K562 (cell line): ENCODE data around the gene SNX20. TPM values are rescaled to one million over a fixed set of nuclear protein-coding genes. Genes with fewer than 3 reads are reported as not detected.

Experiments
- ATAC-seq: fragments of 200-7000 bp; cut with Tn5 transposase; 3 replicates; pipeline ENCODE4 v1.9.1; 2020; ENCODE audit warnings: moderate library complexity
- BruUV-seq: library from RNA; stranded (reverse); fragments of 400-500 nt; replicated peaks from 2 replicates; lab custom pipeline; 2021; lab: Mats Ljungman, UMichigan
- CTCF ChIA-PET: fragments of 300-600 bp; formaldehyde crosslinking; extraction: SDS; loops from one replicate; lab custom pipeline; 2021; ENCODE audit warnings: low intra/inter-chr PET ratio; lab: Yijun Ruan, JAX
- POLR2A ChIA-PET: fragments of 300-600, 350-650 bp; sonication (Branson Sonifier 250); formaldehyde crosslinking; extraction: SDS; loops from one replicate; lab custom pipeline; 2021; ENCODE audit warnings: antibody characterized with exemption, inconsistent platforms; lab: Yijun Ruan, JAX
- DNase-seq, 4 experiments: peaks; one replicate each; pipeline versions ENCODE4 v3.0.0 to v3.0.0-alpha.2; 2011 to 2018; ENCODE audit warnings: low spot score in 3 of 4, mixed read lengths in 3 of 4; ENCODE audit errors: extremely low read depth in 1 of 4
- FAIRE-seq: peaks from 2 replicates; lab custom pipeline; 2011; peaks lifted over from hg19 to GRCh38; lab: Jason Lieb, UNC
- H2AFZ ChIP-seq: 2 replicates; pipeline ENCODE4 v1.6.0; 2011; ENCODE audit warnings: low read depth, low read length, control low read depth, inconsistent platforms
- H3K27ac ChIP-seq: fragments of 200-600 bp; 3 replicates; pipeline ENCODE4 v1.8.0; 2011; ENCODE audit warnings: low read depth, mild to moderate bottlenecking, control low read depth, inconsistent platforms, low read length, moderate library complexity, mixed read lengths; ENCODE audit errors: extremely low read depth
- H3K27me3 ChIP-seq, 2 experiments: fragments of 300-600 bp in 1 of 2; 2 replicates in 1 of 2; 3 replicates in 1 of 2; pipeline versions ENCODE4 v1.6.0 to v1.8.0; 2011; ENCODE audit warnings: inconsistent platforms in 2 of 2, low read length in 2 of 2, mild to moderate bottlenecking in 1 of 2, mixed read lengths in 1 of 2, moderate library complexity in 1 of 2; ENCODE audit not compliant: control insufficient read depth in 2 of 2, insufficient read depth in 2 of 2
- H3K36me3 ChIP-seq: fragments of 300-600 bp; 3 replicates; pipeline ENCODE4 v1.8.0; 2011; ENCODE audit warnings: mild to moderate bottlenecking, low read length, inconsistent platforms; ENCODE audit not compliant: control insufficient read depth, insufficient read depth
- H3K4me1 ChIP-seq, 2 experiments: fragments of 200-600 bp in 1 of 2; replicated peaks in 1 of 2; 2 replicates in 1 of 2; 3 replicates in 1 of 2; pipeline versions ENCODE4 v1.5.1 to v1.8.0; 2011; ENCODE audit warnings: inconsistent platforms in 2 of 2, low read length in 2 of 2, mild to moderate bottlenecking in 1 of 2, mixed read lengths in 1 of 2, moderate library complexity in 1 of 2; ENCODE audit not compliant: control insufficient read depth in 2 of 2, insufficient read depth in 2 of 2
- H3K4me2 ChIP-seq: 2 replicates; pipeline ENCODE4 v1.6.1; 2011; ENCODE audit warnings: low read length, control low read depth, inconsistent platforms, mixed read lengths; ENCODE audit not compliant: insufficient read depth
- H3K4me3 ChIP-seq: fragments of 200-600 bp; sonication (generic), shearing (Covaris generic); 2 replicates; pipeline ENCODE4 v1.5.1; 2016; ENCODE audit warnings: control low read depth, inconsistent platforms
- H3K79me2 ChIP-seq: fragments of 200-600 bp; 3 replicates; pipeline ENCODE4 v1.8.0; 2011; ENCODE audit warnings: low read length, inconsistent platforms; ENCODE audit not compliant: control insufficient read depth, insufficient read depth
- H3K9ac ChIP-seq, 2 experiments: 2 replicates each; pipeline versions ENCODE4 v1.6.0 to v1.6.1; 2011; ENCODE audit warnings: low read depth in 2 of 2, low read length in 2 of 2, control low read depth in 1 of 2, inconsistent platforms in 1 of 2, mild to moderate bottlenecking in 1 of 2, mixed read lengths in 1 of 2; ENCODE audit not compliant: insufficient read depth in 1 of 2
- H3K9me1 ChIP-seq: one replicate; pipeline ENCODE4 v1.6.0; 2011; ENCODE audit warnings: inconsistent platforms, mild to moderate bottlenecking, low read length, moderate library complexity; ENCODE audit not compliant: control insufficient read depth, insufficient read depth
- H3K9me3 ChIP-seq: replicated peaks from 2 replicates; pipeline ENCODE4 v1.5.1; 2011; ENCODE audit warnings: low read depth, low read length, inconsistent platforms; ENCODE audit not compliant: control insufficient read depth, insufficient read depth
- H4K20me1 ChIP-seq: replicated peaks from 2 replicates; pipeline ENCODE4 v1.6.1; 2011; ENCODE audit warnings: low read length, inconsistent platforms, mixed read lengths; ENCODE audit not compliant: control insufficient read depth, insufficient read depth
- ARNT ChIP-seq, 2 experiments: fragments of 450-650 bp; IDR thresholded peaks; 2 replicates each; pipeline ENCODE4 v1.6.1; 2016; ENCODE audit warnings: mild to moderate bottlenecking in 1 of 2
- BACH1 ChIP-seq: fragments of 200-800 bp; sonication (Bioruptor generic); IDR thresholded peaks from 2 replicates; pipeline ENCODE4 v1.6.1; 2016; ENCODE audit warnings: missing genetic modification characterization, missing compliant biosample characterization
- HDAC1 ChIP-seq, 2 experiments: fragments of 450-650 bp; IDR thresholded peaks; 2 replicates each; pipeline ENCODE4 v1.6.1; 2016 to 2017; ENCODE audit warnings: inconsistent platforms in 1 of 2, mild to moderate bottlenecking in 1 of 2, moderate library complexity in 1 of 2
- KDM2B ChIP-seq: fragments of 250-450 bp; sonication (Bioruptor Pico); IDR thresholded peaks from 2 replicates; pipeline ENCODE4 v1.8.0; 2021; ENCODE audit warnings: mild to moderate bottlenecking, moderate library complexity
- MED1 ChIP-seq: sonication (generic); formaldehyde crosslinking; IDR thresholded peaks from 2 replicates; pipeline ENCODE4 v1.8.1; 2023; ENCODE audit warnings: missing genetic modification reagents, borderline replicate concordance
- PRPF4 ChIP-seq: fragments of 200-400 bp; formaldehyde crosslinking; IDR thresholded peaks from one replicate; pipeline ENCODE4 v1.6.1; 2017; ENCODE audit warnings: low read length, low read depth, mild to moderate bottlenecking; ENCODE audit not compliant: insufficient read depth, poor library complexity, severe bottlenecking
- TCFL5 ChIP-seq: fragments of 250-450 bp; sonication (Bioruptor Pico); conservative IDR thresholded peaks from 2 replicates; pipeline ENCODE4 v1.6.1; 2021; ENCODE audit warnings: mild to moderate bottlenecking, moderate library complexity, matching md5 sums
- ZNF23 ChIP-seq: fragments of 250-450 bp; sonication (Bioruptor Pico); IDR thresholded peaks from 2 replicates; pipeline ENCODE4 v1.4.0; 2020; ENCODE audit warnings: mild to moderate bottlenecking
- ZNF3 ChIP-seq: fragments of 250-450 bp; sonication (Bioruptor Pico); IDR thresholded peaks from 2 replicates; pipeline ENCODE4 v1.5.0; 2021; ENCODE audit warnings: mild to moderate bottlenecking, moderate library complexity
- ZNF436 ChIP-seq: fragments of 250-450, 450-650 bp; sonication (Bioruptor Pico); formaldehyde crosslinking; IDR thresholded peaks from 2 replicates; pipeline ENCODE4 v1.7.0; 2020; ENCODE audit warnings: mild to moderate bottlenecking
- ZNF766 ChIP-seq: fragments of 200-800 bp; sonication (Bioruptor generic); conservative IDR thresholded peaks from 2 replicates; pipeline ENCODE4 v1.6.1; 2016; ENCODE audit warnings: missing genetic modification characterization, missing compliant biosample characterization
- WGBS: fragments of 100-300 bp; shearing (Covaris generic); methylation state at CpG from one replicate; pipeline ENCODE4 v1.1.6; 2016; ENCODE audit warnings: low coverage, mixed read lengths; ENCODE audit not compliant: insufficient coverage; ENCODE audit errors: missing lambda C conversion rate; 5-methylcytosine and 5-hydroxymethylcytosine counted together
- in situ Hi-C: fragments of 300-500 bp; cut with MboI; formaldehyde crosslinking; loops from 4 replicates; pipeline ENCODE4 v1.15.0; 2018; ENCODE audit warnings: inconsistent platforms, mixed read lengths
- intact Hi-C: fragments of 100-400 bp; cut with micrococcal nuclease; formaldehyde crosslinking; loops from 2 replicates; pipeline ENCODE4 v1.14.2; 2022
- polyA plus RNA-seq, 8 experiments: library from polyadenylated mRNA; depleted of rRNA in 4 of 8; stranded (reverse) in 5 of 8; unstranded in 3 of 8; fragments of >200 nt; fragmentation: Nextera tagmentation in 2 of 8; fragmentation: Illumina TruSeq in 1 of 8; extraction: Ambion mirVana in 2 of 8; extraction: Trizol in 1 of 8; gene quantifications; 2 replicates each; pipeline versions ENCODE4 v1.2.1 to v1.2.3, GENCODE V29; 2011 to 2014; ENCODE audit warnings: inconsistent platforms in 1 of 8, missing spikeins in 1 of 8
- total RNA-seq, 7 experiments: library from RNA; depleted of rRNA in 6 of 7; stranded (reverse); fragments of >200 nt in 6 of 7; fragmentation: Illumina TruSeq in 2 of 7; extraction: Trizol in 2 of 7; gene quantifications; 2 replicates each; pipeline versions ENCODE4 v1.2.1 to v1.2.3, GENCODE V29; 2011 to 2021; ENCODE audit warnings: low replicate concordance in 1 of 7
- TF ChIP-seq, protein P1 (sequence below): sonication (generic); formaldehyde crosslinking; IDR thresholded peaks from 2 replicates; pipeline ENCODE4 v1.8.0; 2022; ENCODE audit warnings: missing genetic modification reagents, mild to moderate bottlenecking, borderline replicate concordance
- TF ChIP-seq, protein P2 (sequence below): sonication (generic); formaldehyde crosslinking; IDR thresholded peaks from 2 replicates; pipeline ENCODE4 v1.8.1; 2022; ENCODE audit warnings: missing genetic modification reagents
- TF ChIP-seq, protein P3 (sequence below): sonication (generic); formaldehyde crosslinking; IDR thresholded peaks from 2 replicates; pipeline ENCODE4 v1.4.0; 2020; ENCODE audit warnings: mild to moderate bottlenecking, missing genetic modification reagents
- TF ChIP-seq, protein P4 (sequence below): fragments of 250-450 bp; sonication (Bioruptor Pico); IDR thresholded peaks from 2 replicates; pipeline ENCODE4 v1.5.0; 2021; ENCODE audit warnings: mild to moderate bottlenecking, borderline replicate concordance

SNX20 gene
- total and polyA plus RNA-seq, 9 of the 15 experiments (the other 6 are each of a cell fraction or from before 2014, with no cell fraction given) = 0.04 to 0.07 TPM; not detected in 7

DNA sequence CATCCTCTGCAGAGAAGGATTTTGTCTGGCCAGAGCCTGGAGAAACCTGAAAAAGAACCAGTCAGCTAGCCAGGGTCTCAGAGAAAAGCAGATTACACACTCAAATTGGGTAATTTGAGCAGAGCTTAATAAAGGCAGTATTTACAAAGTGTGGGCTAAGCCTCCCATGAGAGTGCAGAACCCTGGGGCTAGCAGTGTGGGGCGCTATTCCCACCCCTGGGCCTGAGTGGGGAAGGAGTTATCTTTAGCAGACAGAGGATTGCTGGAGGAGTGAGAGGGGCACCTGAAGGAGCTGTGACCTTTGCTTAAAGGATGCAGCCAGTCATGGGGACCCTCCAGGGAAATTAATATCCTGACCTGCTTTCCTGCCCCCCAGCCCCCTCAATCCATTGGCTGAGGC, 46.2 kb downstream of the SNX20 start:
- intact Hi-C loops (no loop called here), in situ Hi-C loops (no loop called here)
- Histone ChIP-seq H3K9me1 (no peaks in the 10 kb centered on the region), H3K4me2 (no peak overlapping the region), H3K4me3 (no peak overlapping the region), H3K27me3 (peaks cover 5 to 39% of the 10 kb centered on the region in 2 experiments; a peak in 4 of 5 replicates), H3K9ac (no peak overlapping the region), H2AFZ (no peak overlapping the region), H3K36me3 (no peaks in the 10 kb centered on the region), H3K4me1 (peaks cover 0 to 7% of the 10 kb centered on the region in 2 experiments; a peak in 2 of 5 replicates), H3K79me2 (no peaks in the 10 kb centered on the region), H3K27ac (no peak overlapping the region), H4K20me1 (no peaks in the 10 kb centered on the region), H3K9me3 (no peaks in the 10 kb centered on the region)
- DNase-seq (no peak), ATAC-seq (no peak), FAIRE-seq (no peak)
- BruUV-seq = no TSS peak
- ChIA-PET CTCF (no interaction called here), POLR2A (no interaction called here)
- WGBS = 0% methylated on average over 1 of the region's 1 CpG
- TF ChIP-seq HDAC1 (IDR thresholded peaks at IDR 0.05) (no peak), BACH1 (tag) (no peak), ZNF23 (CRISPR knock-in tag) (no peak), ZNF3 (CRISPR knock-in tag) (no peak), TCFL5 (CRISPR knock-in tag) (no peak), PRPF4 (no peak), MED1 (CRISPR knock-in tag) (no peak), ZNF436 (CRISPR knock-in tag) (no peak), KDM2B (CRISPR knock-in tag) (no peak), ARNT (IDR thresholded peaks at IDR 0.05) (no peak), ZNF766 (CRISPR knock-in tag) (no peak)
- TF ChIP-seq, protein P1, sequence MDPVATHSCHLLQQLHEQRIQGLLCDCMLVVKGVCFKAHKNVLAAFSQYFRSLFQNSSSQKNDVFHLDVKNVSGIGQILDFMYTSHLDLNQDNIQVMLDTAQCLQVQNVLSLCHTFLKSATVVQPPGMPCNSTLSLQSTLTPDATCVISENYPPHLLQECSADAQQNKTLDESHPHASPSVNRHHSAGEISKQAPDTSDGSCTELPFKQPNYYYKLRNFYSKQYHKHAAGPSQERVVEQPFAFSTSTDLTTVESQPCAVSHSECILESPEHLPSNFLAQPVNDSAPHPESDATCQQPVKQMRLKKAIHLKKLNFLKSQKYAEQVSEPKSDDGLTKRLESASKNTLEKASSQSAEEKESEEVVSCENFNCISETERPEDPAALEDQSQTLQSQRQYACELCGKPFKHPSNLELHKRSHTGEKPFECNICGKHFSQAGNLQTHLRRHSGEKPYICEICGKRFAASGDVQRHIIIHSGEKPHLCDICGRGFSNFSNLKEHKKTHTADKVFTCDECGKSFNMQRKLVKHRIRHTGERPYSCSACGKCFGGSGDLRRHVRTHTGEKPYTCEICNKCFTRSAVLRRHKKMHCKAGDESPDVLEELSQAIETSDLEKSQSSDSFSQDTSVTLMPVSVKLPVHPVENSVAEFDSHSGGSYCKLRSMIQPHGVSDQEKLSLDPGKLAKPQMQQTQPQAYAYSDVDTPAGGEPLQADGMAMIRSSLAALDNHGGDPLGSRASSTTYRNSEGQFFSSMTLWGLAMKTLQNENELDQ (CRISPR knock-in tag) = no peak
- TF ChIP-seq, protein P2, sequence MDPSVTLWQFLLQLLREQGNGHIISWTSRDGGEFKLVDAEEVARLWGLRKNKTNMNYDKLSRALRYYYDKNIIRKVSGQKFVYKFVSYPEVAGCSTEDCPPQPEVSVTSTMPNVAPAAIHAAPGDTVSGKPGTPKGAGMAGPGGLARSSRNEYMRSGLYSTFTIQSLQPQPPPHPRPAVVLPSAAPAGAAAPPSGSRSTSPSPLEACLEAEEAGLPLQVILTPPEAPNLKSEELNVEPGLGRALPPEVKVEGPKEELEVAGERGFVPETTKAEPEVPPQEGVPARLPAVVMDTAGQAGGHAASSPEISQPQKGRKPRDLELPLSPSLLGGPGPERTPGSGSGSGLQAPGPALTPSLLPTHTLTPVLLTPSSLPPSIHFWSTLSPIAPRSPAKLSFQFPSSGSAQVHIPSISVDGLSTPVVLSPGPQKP (CRISPR knock-in tag) = no peak
- TF ChIP-seq, protein P3, sequence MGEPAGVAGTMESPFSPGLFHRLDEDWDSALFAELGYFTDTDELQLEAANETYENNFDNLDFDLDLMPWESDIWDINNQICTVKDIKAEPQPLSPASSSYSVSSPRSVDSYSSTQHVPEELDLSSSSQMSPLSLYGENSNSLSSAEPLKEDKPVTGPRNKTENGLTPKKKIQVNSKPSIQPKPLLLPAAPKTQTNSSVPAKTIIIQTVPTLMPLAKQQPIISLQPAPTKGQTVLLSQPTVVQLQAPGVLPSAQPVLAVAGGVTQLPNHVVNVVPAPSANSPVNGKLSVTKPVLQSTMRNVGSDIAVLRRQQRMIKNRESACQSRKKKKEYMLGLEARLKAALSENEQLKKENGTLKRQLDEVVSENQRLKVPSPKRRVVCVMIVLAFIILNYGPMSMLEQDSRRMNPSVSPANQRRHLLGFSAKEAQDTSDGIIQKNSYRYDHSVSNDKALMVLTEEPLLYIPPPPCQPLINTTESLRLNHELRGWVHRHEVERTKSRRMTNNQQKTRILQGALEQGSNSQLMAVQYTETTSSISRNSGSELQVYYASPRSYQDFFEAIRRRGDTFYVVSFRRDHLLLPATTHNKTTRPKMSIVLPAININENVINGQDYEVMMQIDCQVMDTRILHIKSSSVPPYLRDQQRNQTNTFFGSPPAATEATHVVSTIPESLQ (CRISPR knock-in tag) = no peak
- TF ChIP-seq, protein P4, sequence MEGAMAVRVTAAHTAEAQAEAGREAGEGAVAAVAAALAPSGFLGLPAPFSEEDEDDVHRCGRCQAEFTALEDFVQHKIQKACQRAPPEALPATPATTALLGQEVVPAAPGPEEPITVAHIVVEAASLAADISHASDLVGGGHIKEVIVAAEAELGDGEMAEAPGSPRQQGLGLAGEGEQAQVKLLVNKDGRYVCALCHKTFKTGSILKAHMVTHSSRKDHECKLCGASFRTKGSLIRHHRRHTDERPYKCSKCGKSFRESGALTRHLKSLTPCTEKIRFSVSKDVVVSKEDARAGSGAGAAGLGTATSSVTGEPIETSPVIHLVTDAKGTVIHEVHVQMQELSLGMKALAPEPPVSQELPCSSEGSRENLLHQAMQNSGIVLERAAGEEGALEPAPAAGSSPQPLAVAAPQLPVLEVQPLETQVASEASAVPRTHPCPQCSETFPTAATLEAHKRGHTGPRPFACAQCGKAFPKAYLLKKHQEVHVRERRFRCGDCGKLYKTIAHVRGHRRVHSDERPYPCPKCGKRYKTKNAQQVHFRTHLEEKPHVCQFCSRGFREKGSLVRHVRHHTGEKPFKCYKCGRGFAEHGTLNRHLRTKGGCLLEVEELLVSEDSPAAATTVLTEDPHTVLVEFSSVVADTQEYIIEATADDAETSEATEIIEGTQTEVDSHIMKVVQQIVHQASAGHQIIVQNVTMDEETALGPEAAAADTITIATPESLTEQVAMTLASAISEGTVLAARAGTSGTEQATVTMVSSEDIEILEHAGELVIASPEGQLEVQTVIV (CRISPR knock-in tag) = no peak
